GM21723 (cell line): Measurements from ENCODE around the gene RNF32.
"Not testable (repeated sequence)": the region's sequence is repeated elsewhere in the genome, so short reads cannot be mapped to it uniquely, and the experiment has no call there.

Experiments
- ATAC-seq: cut with Tn5 transposase; IDR thresholded peaks from one replicate; pipeline ENCODE4 v1.9.1; 2021; ENCODE audit warnings: mild to moderate bottlenecking, moderate library complexity; ENCODE audit not compliant: unreplicated experiment

RNF32 gene

GRCh38 chr7:156640949-156641485 lies 443 bp downstream of the RNF32 start:
- peak; percentile 63 for ATAC-seq

DNA sequence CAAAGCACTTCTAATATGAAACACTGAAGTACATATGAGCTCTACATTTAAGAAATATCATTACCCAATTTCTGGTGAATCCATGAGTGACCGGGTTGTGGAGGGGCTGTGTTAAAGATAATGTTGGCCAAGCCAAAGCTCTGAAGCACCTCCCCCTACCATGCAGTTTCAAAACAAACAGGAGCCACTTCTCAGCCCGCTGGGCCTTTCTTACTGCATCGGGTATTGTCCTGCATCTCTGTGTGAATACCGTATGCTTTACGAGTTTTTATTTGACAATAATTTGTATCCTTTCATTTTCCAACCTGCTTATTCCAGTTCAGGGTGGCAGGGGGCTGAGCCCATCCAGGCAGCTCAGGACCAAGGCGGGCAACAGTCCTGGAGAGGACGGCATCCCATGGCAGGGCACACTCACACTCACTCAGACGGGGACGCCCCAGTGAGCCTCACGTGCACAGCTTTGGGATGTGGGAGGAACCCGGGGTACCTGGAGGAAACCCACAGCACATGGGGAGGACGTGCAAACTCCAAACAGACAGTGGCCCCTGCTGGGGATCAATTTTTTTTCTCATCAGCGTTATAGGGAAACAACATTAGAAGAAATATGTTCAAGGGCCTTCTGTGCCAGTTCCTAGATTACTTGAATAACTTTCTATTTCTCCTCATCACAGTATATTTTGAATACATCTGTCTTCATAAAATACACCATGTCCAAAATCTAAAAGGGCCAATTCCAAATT lies 1.9 kb downstream of the RNF32 start:
- ATAC-seq, result no peak

DNA sequence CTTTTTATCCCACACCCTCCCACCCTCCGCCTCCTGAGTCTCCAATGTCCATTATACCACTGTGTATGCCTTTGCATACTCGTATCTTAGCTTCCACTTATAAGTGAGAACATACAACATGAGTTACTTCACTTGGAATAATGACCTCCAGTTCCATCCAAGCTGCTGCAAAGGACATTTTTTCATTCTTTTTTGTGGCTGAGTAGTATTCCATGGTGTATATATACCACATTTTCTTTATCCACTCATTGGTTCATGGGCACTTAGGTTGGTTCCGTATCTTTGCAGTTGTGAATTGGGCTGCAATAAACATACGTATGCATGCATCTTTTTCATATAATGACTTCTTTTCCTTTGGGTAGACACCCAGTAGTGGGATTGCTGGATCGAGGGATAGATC lies 6.8 kb downstream of the RNF32 start:
- not testable (repeated sequence) for ATAC-seq

DNA sequence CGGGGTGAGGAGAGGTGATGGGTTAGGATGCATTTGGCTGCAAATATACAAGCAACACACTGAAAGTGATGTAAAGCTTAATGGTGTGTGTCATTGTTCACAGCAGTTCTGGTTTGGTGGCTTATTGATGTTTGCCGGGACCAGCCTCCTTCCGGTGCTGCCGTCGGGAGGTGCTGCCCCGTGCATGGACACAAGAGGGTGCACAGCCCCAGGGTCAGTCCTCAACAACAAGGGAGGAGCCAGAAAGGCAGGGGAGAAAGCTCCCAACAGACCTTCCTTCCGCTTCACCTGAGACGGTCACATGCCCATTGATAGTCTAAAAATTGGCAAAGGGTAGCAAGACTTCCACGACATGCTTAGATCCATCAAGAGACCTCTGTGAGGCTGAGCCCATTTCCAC lies 9.5 kb downstream of the RNF32 start:
- no peak for ATAC-seq

DNA sequence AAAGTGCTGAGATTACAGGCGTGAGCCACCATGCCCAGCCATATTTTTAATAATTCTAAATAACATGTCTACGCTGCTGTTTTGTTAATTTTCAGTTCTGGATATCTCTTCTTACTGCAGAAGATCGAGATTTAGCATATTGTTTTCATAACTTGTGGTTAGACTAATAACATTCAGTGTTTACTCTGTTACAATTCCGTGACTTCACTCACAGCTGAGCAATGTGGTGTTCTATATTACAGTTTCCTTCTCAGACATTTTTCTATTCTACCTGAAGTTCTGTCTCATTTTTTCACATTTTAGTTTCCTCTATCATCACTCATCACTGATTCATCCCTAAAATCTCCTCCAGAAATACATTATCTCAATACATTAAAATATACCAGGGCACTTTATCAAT lies 10.9 kb downstream of the RNF32 start:
- no peak for ATAC-seq

GRCh38 chr7:156652886-156653568 lies 12.5 kb downstream of the RNF32 start:
- no peak for ATAC-seq

GRCh38 chr7:156654511-156655234 lies 14.1 kb downstream of the RNF32 start:
- ATAC-seq, result no peak

GRCh38 chr7:156655251-156655650 lies 14.7 kb downstream of the RNF32 start:
- no peak for ATAC-seq

DNA sequence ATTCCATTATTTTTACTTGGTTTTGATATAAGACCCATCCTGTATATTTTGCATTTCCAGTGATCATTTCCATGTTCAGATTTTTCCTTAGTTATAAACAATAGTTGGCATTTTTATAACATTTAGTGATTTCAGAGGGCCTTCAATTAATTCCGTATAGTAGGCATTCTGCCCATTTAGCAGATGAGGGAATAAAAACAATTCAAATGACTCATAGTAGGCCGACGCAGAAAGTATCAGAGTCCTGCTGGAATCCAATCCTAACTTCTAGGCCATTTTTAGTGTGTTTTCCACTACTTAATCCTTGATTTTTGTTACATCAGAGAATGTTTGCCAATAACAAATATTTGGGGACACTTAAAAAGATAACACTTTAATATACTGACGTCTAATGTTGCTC lies 15.4 kb downstream of the RNF32 start:
- ATAC-seq, result no peak

GRCh38 chr7:156656598-156656997 lies 16.0 kb downstream of the RNF32 start:
- ATAC-seq, result no peak

GRCh38 chr7:156657681-156658080 lies 17.1 kb downstream of the RNF32 start:
- no peak for ATAC-seq

GRCh38 chr7:156659203-156659602 lies 18.6 kb downstream of the RNF32 start:
- ATAC-seq, result no peak

- ATAC-seq, result no peak
Observed at GRCh38 chr7:156659961-156660360, 19.4 kb downstream of the RNF32 start.

DNA sequence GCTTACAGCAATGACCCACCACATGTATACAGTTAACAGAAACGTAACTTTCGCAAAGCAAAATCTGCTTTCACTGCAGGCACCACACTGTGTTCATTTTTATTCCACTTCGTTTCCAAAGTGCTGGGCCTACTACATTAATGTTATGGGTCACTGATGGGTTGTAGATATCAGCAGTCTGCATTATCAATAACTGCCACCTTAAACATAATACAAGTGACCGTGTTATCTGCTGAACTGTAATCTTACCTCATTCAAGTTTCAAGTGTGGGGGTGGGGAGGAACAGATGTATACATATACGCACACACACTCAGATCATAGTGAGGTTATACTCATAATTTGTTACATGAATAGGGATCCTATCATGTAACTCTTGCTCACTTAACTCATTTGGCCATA lies 21.1 kb downstream of the RNF32 start:
- ATAC-seq, result no peak

DNA sequence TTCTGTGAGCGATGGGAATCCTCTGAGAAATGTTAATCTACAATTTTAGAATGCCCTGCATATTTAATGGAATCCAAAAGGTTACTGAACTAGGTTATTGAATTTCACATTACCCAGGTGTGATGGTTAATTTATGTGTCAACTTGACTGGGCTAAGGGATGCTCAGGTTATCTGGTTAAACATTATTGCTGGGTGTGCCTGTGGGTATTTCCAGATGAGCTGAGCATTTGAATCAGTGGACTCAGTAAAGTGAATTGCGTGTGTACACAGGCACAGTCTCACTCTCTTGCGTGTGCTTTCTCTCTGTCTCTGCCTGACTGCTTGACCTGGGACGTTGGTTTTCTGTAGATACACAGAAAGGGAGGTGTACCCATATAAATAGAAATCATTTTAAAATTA lies 21.7 kb downstream of the RNF32 start:
- no peak for ATAC-seq

DNA sequence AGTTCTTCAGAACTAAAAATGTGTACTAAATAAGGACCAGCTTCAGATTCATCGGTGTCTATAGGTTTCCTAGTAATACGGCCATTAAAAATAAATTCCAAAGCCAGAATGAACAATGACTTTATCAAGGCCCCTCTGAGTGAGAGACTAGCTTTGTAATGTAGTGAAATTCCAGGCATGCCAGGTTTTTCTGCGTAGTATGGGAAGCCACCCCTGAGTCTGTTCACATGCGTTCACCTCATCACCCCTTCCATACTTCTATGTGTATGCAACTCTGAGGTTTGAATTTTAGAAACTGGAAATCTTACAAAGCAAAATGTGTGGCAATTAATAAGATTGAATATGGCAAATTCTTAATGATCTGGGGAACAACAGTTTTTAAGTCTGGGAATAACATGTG lies 24.5 kb downstream of the RNF32 start:
- no peak for ATAC-seq

DNA sequence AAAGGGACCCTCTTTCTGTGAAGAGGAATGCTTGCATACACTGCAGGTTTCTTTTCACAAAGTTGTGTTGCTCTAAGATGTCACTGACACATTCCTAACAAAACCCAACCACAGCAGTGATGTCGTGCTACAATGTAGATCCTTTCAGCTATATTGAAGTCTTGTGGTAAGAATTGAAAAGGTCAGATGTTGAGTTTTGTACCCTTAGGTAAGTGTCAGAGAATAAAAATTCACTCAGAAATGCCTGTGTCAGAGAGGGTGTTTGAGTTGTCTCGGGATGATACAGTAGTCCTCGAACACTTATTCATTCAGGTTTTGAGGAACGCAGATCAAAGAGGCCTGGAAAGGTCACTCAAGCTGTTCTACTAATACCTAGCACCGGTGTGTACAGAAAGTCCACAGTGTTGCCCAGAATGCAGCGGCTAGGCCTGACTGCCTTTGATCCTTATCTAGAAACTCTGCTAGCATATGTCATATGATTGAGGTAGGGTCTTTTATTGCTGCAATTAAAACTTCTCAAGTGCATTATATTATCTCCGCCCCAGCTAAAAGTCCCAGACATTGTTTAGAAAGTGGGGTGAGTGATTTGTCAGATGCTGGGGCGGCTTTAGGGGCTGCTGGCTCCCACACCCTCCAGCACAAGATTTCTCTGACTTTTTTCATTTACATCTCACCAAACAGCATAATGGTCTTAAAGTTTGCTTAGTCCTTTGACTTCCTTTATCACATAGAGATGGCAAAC lies 26.0 kb downstream of the RNF32 start:
- ATAC-seq, result no peak

DNA sequence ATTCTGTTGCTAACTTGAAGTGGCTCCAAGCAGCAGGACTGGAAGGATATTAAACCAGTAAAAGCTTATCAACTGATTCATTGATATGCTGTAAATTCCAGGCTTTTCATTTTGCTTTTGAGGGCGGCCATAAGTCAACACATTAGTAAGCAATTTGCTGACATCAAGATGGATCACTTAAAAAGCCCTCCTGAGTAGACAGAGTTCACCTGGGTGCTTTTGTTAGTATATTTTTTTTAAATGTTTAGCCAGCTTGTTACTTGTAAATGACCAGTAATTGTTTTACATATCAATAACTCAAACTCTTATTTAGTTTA lies 26.5 kb downstream of the RNF32 start:
- no peak for ATAC-seq

DNA sequence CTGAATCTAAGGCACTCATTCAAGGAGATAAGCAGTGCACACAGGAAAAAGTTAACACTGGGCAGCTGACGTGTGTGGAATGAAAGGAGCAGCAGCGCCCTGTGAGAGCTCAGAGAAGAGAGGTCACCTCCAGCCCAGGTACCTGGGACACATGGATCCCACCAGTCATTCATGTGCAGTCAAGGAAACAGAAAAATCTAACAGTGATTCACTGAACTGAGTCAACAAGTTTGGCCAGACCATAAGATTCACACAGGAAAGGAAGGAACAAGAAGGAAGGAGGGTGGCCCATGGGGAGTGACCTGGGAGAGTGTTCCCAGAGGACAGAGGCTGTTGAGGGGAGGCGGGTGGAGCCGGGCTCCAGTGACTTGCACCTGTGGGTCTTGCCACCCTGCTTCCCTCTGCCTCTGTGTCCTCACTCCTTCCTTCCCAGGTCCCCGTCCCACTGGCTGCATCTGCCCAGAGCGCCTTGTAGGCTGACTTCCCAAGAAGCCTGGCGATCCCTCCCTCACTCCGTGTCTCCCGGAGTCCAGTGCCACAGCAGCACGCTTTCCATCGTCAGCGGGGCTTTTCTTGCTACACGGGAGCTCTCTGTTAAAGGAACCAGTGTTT lies 27.7 kb downstream of the RNF32 start:
- ATAC-seq, result no peak

- ATAC-seq, result no peak
Observed at GRCh38 chr7:156669035-156669828, 28.7 kb downstream of the RNF32 start.
